Common myeloid progenitor, CD34-positive (primary cell): ENCODE results near the gene WNT5B.
A peak's percentile ranks its signal among the peaks of the same experiment; 100 is the strongest.

Experiments used
- CTCF ChIA-PET: fragments of 350-600 bp; sonication (Branson Sonifier 250); formaldehyde crosslinking; loops from one replicate; lab custom pipeline; 2021; ENCODE audit warnings: antibody characterized with exemption; lab: Charles Lee
- POLR2A ChIA-PET: fragments of 350-600 bp; sonication (Branson Sonifier 250); formaldehyde crosslinking; loops from one replicate; lab custom pipeline; 2021; ENCODE audit warnings: antibody characterized with exemption; lab: Charles Lee
- DNase-seq, 3 donors: peaks; one replicate each; pipeline versions ENCODE4 v3.0.0 to v3.0.0-alpha.2; 2013
- H3K27ac ChIP-seq, 2 experiments: 1 replicate in 1 of 2; 2 replicates in 1 of 2; pipeline ENCODE4 v1.7.0; 2013; ENCODE audit warnings: inconsistent platforms in 2 of 2, low read length in 2 of 2, mild to moderate bottlenecking in 2 of 2, low read depth in 1 of 2, moderate library complexity in 1 of 2; ENCODE audit not compliant: severe bottlenecking in 2 of 2, insufficient read depth in 1 of 2, poor library complexity in 1 of 2
- H3K27me3 ChIP-seq, 5 experiments: replicated peaks in 2 of 5; 1 replicate in 3 of 5; 2 replicates in 2 of 5; pipeline versions ENCODE4 v1.6.1 to v1.7.0; 2013; ENCODE audit warnings: low read length in 4 of 5, mild to moderate bottlenecking in 2 of 5, moderate library complexity in 2 of 5, inconsistent platforms in 1 of 5; ENCODE audit not compliant: insufficient read depth in 5 of 5, control insufficient read depth in 4 of 5
- H3K36me3 ChIP-seq, 4 experiments: 1 replicate in 2 of 4; 2 replicates in 2 of 4; pipeline versions ENCODE4 v1.6.1 to v1.7.0; 2013; ENCODE audit warnings: low read length in 3 of 4, control low read depth in 1 of 4, mild to moderate bottlenecking in 1 of 4; ENCODE audit not compliant: control insufficient read depth in 4 of 4, insufficient read depth in 4 of 4
- H3K4me1 ChIP-seq, 4 experiments: 1 replicate in 3 of 4; 2 replicates in 1 of 4; pipeline versions ENCODE4 v1.6.1 to v1.7.1; 2013; ENCODE audit warnings: low read length in 3 of 4, mild to moderate bottlenecking in 3 of 4, control low read depth in 1 of 4, inconsistent platforms in 1 of 4, moderate library complexity in 1 of 4; ENCODE audit not compliant: control insufficient read depth in 4 of 4, insufficient read depth in 4 of 4; ENCODE audit errors: control extremely low read depth in 1 of 4
- H3K4me3 ChIP-seq, 7 experiments: 1 replicate in 4 of 7; 2 replicates in 3 of 7; pipeline versions ENCODE4 v1.5.1 to v1.7.0; 2013; ENCODE audit warnings: mild to moderate bottlenecking in 7 of 7, low read length in 6 of 7, moderate library complexity in 6 of 7, inconsistent platforms in 2 of 7, low read depth in 2 of 7, control low read depth in 1 of 7; ENCODE audit not compliant: insufficient read depth in 4 of 7, control insufficient read depth in 1 of 7; ENCODE audit errors: extremely low read depth in 1 of 7
- H3K9me3 ChIP-seq, 5 experiments: 1 replicate in 4 of 5; 2 replicates in 1 of 5; pipeline versions ENCODE4 v1.6.1 to v1.7.1; 2013; ENCODE audit warnings: low read length in 4 of 5, mild to moderate bottlenecking in 2 of 5, inconsistent platforms in 1 of 5, low read depth in 1 of 5, moderate library complexity in 1 of 5; ENCODE audit not compliant: control insufficient read depth in 4 of 5, insufficient read depth in 2 of 5; ENCODE audit errors: control extremely low read depth in 1 of 5
- WGBS: methylation state at CpG from one replicate; pipeline ENCODE4 v1.1.5; 2013; ENCODE audit not compliant: insufficient coverage; 5-methylcytosine and 5-hydroxymethylcytosine counted together

The WNT5B gene

GRCh38 chr12:1643043-1643442 is 14.0 kb downstream of the WNT5B start:
- 94% methylated on average over 9 of the region's 9 CpGs for WGBS
- H3K4me1 ChIP-seq: peaks cover 0 to 14% (median 7%) of the 10 kb centered on the region in 4 experiments
- no peak overlapping the region for H3K4me3 ChIP-seq
- H3K27ac ChIP-seq: no peak overlapping the region
- H3K9me3 ChIP-seq: no peaks in the 10 kb centered on the region
- CTCF ChIA-PET: interaction anchor here (1.4 to 17.1 kb wide), 3 partner anchors 9 to 148 kb away, joined by 3 to 160 read pairs (median 26); partner anchors contain the start of gene WNT5B
- no peak for DNase-seq
- H3K36me3 ChIP-seq: no peaks in the 10 kb centered on the region
- H3K27me3 ChIP-seq: no peaks in the 10 kb centered on the region
- POLR2A ChIA-PET: no interaction called here

GRCh38 chr12:1643905-1644533 is 15.0 kb downstream of the WNT5B start:
- Histone ChIP-seq H3K36me3 (no peaks in the 10 kb centered on the region), H3K27ac (no peak overlapping the region), H3K4me1 (peaks cover 0 to 10% (median 4%) of the 10 kb centered on the region in 4 experiments), H3K9me3 (no peaks in the 10 kb centered on the region), H3K4me3 (no peak overlapping the region), H3K27me3 (no peaks in the 10 kb centered on the region)
- DNase-seq: no peak
- WGBS: 88% methylated on average over 6 of the region's 7 CpGs
- ChIA-PET POLR2A (no interaction called here), CTCF (interaction anchor here (0.7 to 17.1 kb wide), 8 partner anchors 8 to 296 kb away, joined by 3 to 160 read pairs (median 4); partner anchors contain the start of gene WNT5B)

- ChIA-PET CTCF (interaction anchor here (0.7 to 17.1 kb wide), 7 partner anchors 12 to 295 kb away, joined by 3 to 160 read pairs (median 5); partner anchors contain the start of gene WNT5B), POLR2A (no interaction called here)
- peaks cover 0 to 10% (median 5%) of the 10 kb centered on the region in 4 experiments for H3K4me1 ChIP-seq
- no peak overlapping the region for H3K4me3 ChIP-seq
- H3K9me3 ChIP-seq: no peaks in the 10 kb centered on the region
- H3K27me3 ChIP-seq: no peaks in the 10 kb centered on the region
- no peak overlapping the region for H3K27ac ChIP-seq
- peak in 2 of 3 donors; percentile 50 to 84 for DNase-seq
- 64% methylated on average over 15 of the region's 15 CpGs for WGBS
- no peaks in the 10 kb centered on the region for H3K36me3 ChIP-seq
These were observed 15.8 kb downstream of the WNT5B start for GRCh38 chr12:1644534-1645438.

- H3K27ac ChIP-seq: no peak overlapping the region
- H3K4me3 ChIP-seq: no peak overlapping the region
- DNase-seq: no peak
- CTCF ChIA-PET: interaction anchor here (4.3 to 17.1 kb wide), 2 partner anchors 13 to 145 kb away, joined by 26 to 160 read pairs; partner anchors contain the start of gene WNT5B
- H3K9me3 ChIP-seq: no peaks in the 10 kb centered on the region
- no peaks in the 10 kb centered on the region for H3K36me3 ChIP-seq
- WGBS: 98% methylated on average over 28 of the region's 29 CpGs
- H3K27me3 ChIP-seq: no peaks in the 10 kb centered on the region
- H3K4me1 ChIP-seq: peaks cover 0 to 17% (median 6%) of the 10 kb centered on the region in 4 experiments
- POLR2A ChIA-PET: no interaction called here
These were observed 16.8 kb downstream of the WNT5B start for GRCh38 chr12:1645819-1646218.

GRCh38 chr12:1646569-1647284 is 17.7 kb downstream of the WNT5B start:
- Histone ChIP-seq H3K27ac (no peak overlapping the region), H3K4me1 (peaks cover 0 to 17% (median 6%) of the 10 kb centered on the region in 4 experiments), H3K36me3 (no peaks in the 10 kb centered on the region), H3K4me3 (no peak overlapping the region), H3K27me3 (no peaks in the 10 kb centered on the region), H3K9me3 (no peaks in the 10 kb centered on the region)
- 81% methylated on average over 20 of the region's 21 CpGs for WGBS
- CTCF ChIA-PET: interaction anchor here (0.5 to 17.1 kb wide), 5 partner anchors 14 to 293 kb away, joined by 4 to 268 read pairs (median 26); partner anchors contain the start of gene WNT5B
- no peak for DNase-seq
- POLR2A ChIA-PET: no interaction called here

- Histone ChIP-seq H3K4me1 (peaks cover 0 to 17% (median 6%) of the 10 kb centered on the region in 4 experiments), H3K27me3 (no peaks in the 10 kb centered on the region), H3K27ac (no peak overlapping the region), H3K36me3 (no peaks in the 10 kb centered on the region), H3K4me3 (no peak overlapping the region), H3K9me3 (no peaks in the 10 kb centered on the region)
- 86% methylated on average over 1 of the region's 3 CpGs for WGBS
- no peak for DNase-seq
- POLR2A ChIA-PET: no interaction called here
- CTCF ChIA-PET: interaction anchor here (2.5 to 17.1 kb wide), 3 partner anchors 15 to 292 kb away, joined by 9 to 268 read pairs (median 160); partner anchors contain the start of gene WNT5B
These were observed 18.2 kb downstream of the WNT5B start for GRCh38 chr12:1647285-1647669.
